OCI-LY3 (cell line): ENCODE data around the gene G6PC3.
"Not testable (repeated sequence)": the region's sequence is repeated elsewhere in the genome, so short reads cannot be mapped to it uniquely, and the experiment has no call there.

ENCODE experiments used
- H2AFZ ChIP-seq: fragments of 200-600, 300-600 bp; shearing (Covaris generic); 2 replicates; pipeline ENCODE4 v1.6.0; 2014; ENCODE audit warnings: antibody characterized with exemption, low read depth, low read length
- H3K27ac ChIP-seq: fragments of 200-600, 300-600 bp; sonication (generic); 2 replicates; pipeline ENCODE4 v1.5.1; 2014; ENCODE audit warnings: mild to moderate bottlenecking, low read length, moderate library complexity, mixed read lengths
- H3K27me3 ChIP-seq: fragments of 200-600, 300-600 bp; sonication (generic); 2 replicates; pipeline ENCODE4 v1.6.1; 2014; ENCODE audit warnings: low read depth, low read length, mixed read lengths
- H3K36me3 ChIP-seq: fragments of 200-600, 300-600 bp; sonication (generic); replicated peaks from 2 replicates; pipeline ENCODE3; 2014; ENCODE audit warnings: low read depth, low read length, mixed read lengths
- H3K4me1 ChIP-seq: fragments of 300-600, 200-600 bp; sonication (generic); 2 replicates; pipeline ENCODE4 v1.6.1; 2014; ENCODE audit warnings: low read length, mixed read lengths
- H3K4me2 ChIP-seq: fragments of 200-600, 300-600 bp; sonication (generic); 2 replicates; pipeline ENCODE4 v1.6.1; 2014; ENCODE audit warnings: low read length, mixed read lengths
- H3K4me3 ChIP-seq: fragments of 300-600, 200-600 bp; sonication (generic); 2 replicates; pipeline ENCODE4 v1.5.1; 2014; ENCODE audit warnings: antibody characterized with exemption, mild to moderate bottlenecking, low read length, moderate library complexity
- H3K79me2 ChIP-seq: fragments of 300-600, 200-600 bp; shearing (Covaris generic); 2 replicates; pipeline ENCODE4 v1.6.1; 2014; ENCODE audit warnings: mild to moderate bottlenecking, low read length, mixed read lengths
- H3K9ac ChIP-seq: fragments of 300-600, 200-600 bp; shearing (Covaris generic); 2 replicates; pipeline ENCODE4 v1.6.0; 2014; ENCODE audit warnings: mild to moderate bottlenecking, low read length, moderate library complexity
- H3K9me3 ChIP-seq: fragments of 200-600, 300-600 bp; shearing (Covaris generic); 2 replicates; pipeline ENCODE4 v1.6.1; 2014; ENCODE audit warnings: low read length, mixed read lengths; ENCODE audit not compliant: insufficient read depth
- H4K20me1 ChIP-seq: fragments of 200-600, 300-600 bp; sonication (generic); 2 replicates; pipeline ENCODE4 v1.6.1; 2016; ENCODE audit warnings: low read length, mixed read lengths; ENCODE audit not compliant: insufficient read depth
- CTCF ChIP-seq: fragments of 200-600, 300-600 bp; sonication (generic); IDR thresholded peaks from 2 replicates; pipeline ENCODE4 v1.5.1; 2014; ENCODE audit warnings: antibody characterized with exemption, low read length, low read depth
- EZH2phosphoT487 ChIP-seq: fragments of 200-600 bp; shearing (Covaris generic); IDR thresholded peaks from 2 replicates; pipeline ENCODE4 v1.6.1; 2018; ENCODE audit warnings: antibody characterized with exemption, mixed run types, low read depth

Gene G6PC3

GRCh38 chr17:44039829-44040635, 30.5 kb upstream of the G6PC3 start:
- peaks cover 6% of the 10 kb centered on the region; the same call in 1 of the 2 replicates for H3K4me1 ChIP-seq
- peaks cover 23% of the 10 kb centered on the region for H4K20me1 ChIP-seq
- H3K4me2 ChIP-seq, result no peak overlapping the region
- H2AFZ ChIP-seq, result no peak overlapping the region
- H3K79me2 ChIP-seq, result peaks cover 49% of the 10 kb centered on the region
- no peak overlapping the region for H3K9ac ChIP-seq
- no peaks in the 10 kb centered on the region for H3K27me3 ChIP-seq
- H3K36me3 ChIP-seq, result peaks cover 33% of the 10 kb centered on the region
- no peaks in the 10 kb centered on the region for H3K9me3 ChIP-seq
- no peak overlapping the region for H3K4me3 ChIP-seq
- no peak overlapping the region for H3K27ac ChIP-seq
- TF ChIP-seq CTCF (no peak), EZH2phosphoT487 (no peak)

GRCh38 chr17:44043272-44043696, 27.3 kb upstream of the G6PC3 start:
- H3K4me2 ChIP-seq, result no peak overlapping the region
- TF ChIP-seq CTCF (no peak), EZH2phosphoT487 (no peak)
- peaks cover 6% of the 10 kb centered on the region; the same call in 1 of the 2 replicates for H3K4me1 ChIP-seq
- no peak overlapping the region for H2AFZ ChIP-seq
- no peaks in the 10 kb centered on the region for H3K27me3 ChIP-seq
- no peak overlapping the region for H3K4me3 ChIP-seq
- H3K36me3 ChIP-seq, result peaks cover 29% of the 10 kb centered on the region
- H3K9me3 ChIP-seq, result no peaks in the 10 kb centered on the region
- H4K20me1 ChIP-seq, result peaks cover 23% of the 10 kb centered on the region
- H3K9ac ChIP-seq, result no peak overlapping the region
- no peak overlapping the region for H3K27ac ChIP-seq
- H3K79me2 ChIP-seq, result peaks cover 75% of the 10 kb centered on the region

GRCh38 chr17:44044071-44044470, 26.5 kb upstream of the G6PC3 start:
- Histone ChIP-seq H3K9me3 (no peaks in the 10 kb centered on the region), H3K27ac (no peak overlapping the region), H3K36me3 (peaks cover 30% of the 10 kb centered on the region), H4K20me1 (peaks cover 26% of the 10 kb centered on the region), H2AFZ (no peak overlapping the region), H3K79me2 (peaks cover 83% of the 10 kb centered on the region), H3K9ac (no peak overlapping the region), H3K27me3 (no peaks in the 10 kb centered on the region), H3K4me3 (no peak overlapping the region), H3K4me1 (peaks cover 6% of the 10 kb centered on the region; the same call in 1 of the 2 replicates), H3K4me2 (no peak overlapping the region)
- TF ChIP-seq EZH2phosphoT487 (no peak), CTCF (no peak)

- H3K9me3 ChIP-seq, result no peaks in the 10 kb centered on the region
- H3K27me3 ChIP-seq, result no peaks in the 10 kb centered on the region
- H3K36me3 ChIP-seq, result peaks cover 31% of the 10 kb centered on the region
- TF ChIP-seq EZH2phosphoT487, result no peak
- H3K79me2 ChIP-seq, result peaks cover 85% of the 10 kb centered on the region
- no peak overlapping the region for H3K9ac ChIP-seq
- no peak overlapping the region for H3K4me2 ChIP-seq
- peaks cover 6% of the 10 kb centered on the region; the same call in 1 of the 2 replicates for H3K4me1 ChIP-seq
- no peak overlapping the region for H3K27ac ChIP-seq
- no peak overlapping the region for H3K4me3 ChIP-seq
- no peak overlapping the region for H2AFZ ChIP-seq
- peaks cover 22% of the 10 kb centered on the region for H4K20me1 ChIP-seq
Observed at GRCh38 chr17:44045486-44045885, 25.0 kb upstream of the G6PC3 start.

GRCh38 chr17:44046893-44047292, 23.6 kb upstream of the G6PC3 start:
- not testable (repeated sequence) for H2AFZ ChIP-seq, H3K9ac ChIP-seq, H3K4me1 ChIP-seq, H3K27ac ChIP-seq, H3K9me3 ChIP-seq, H3K27me3 ChIP-seq, H3K4me3 ChIP-seq, H3K4me2 ChIP-seq
- peaks cover 12% of the 10 kb centered on the region for H4K20me1 ChIP-seq
- H3K36me3 ChIP-seq, result peaks cover 37% of the 10 kb centered on the region
- H3K79me2 ChIP-seq, result peaks cover 81% of the 10 kb centered on the region
